Keratinocyte (primary cell): Measurements from ENCODE around the gene NRF1. TPM values are rescaled to one million over a fixed set of nuclear protein-coding genes. Genes with fewer than 3 reads are reported as not detected.

Experiments used
- DNase-seq: peaks from one replicate; pipeline ENCODE4 v3.0.0-alpha.2; 2011; ENCODE audit warnings: low read depth, missing footprints, low spot score
- FAIRE-seq: peaks from 2 replicates; lab custom pipeline; 2011; peaks lifted over from hg19 to GRCh38; lab: Jason Lieb, UNC
- H2AFZ ChIP-seq: 2 replicates; pipeline ENCODE4 v1.6.0; 2012; ENCODE audit warnings: low read length, control low read depth, inconsistent platforms; ENCODE audit not compliant: control insufficient read depth
- H3K27ac ChIP-seq: 2 replicates; pipeline ENCODE4 v1.5.1; 2011; ENCODE audit warnings: low read length; ENCODE audit not compliant: control insufficient read depth, insufficient read depth
- H3K27me3 ChIP-seq: 3 replicates; pipeline ENCODE4 v1.6.0; 2011; ENCODE audit warnings: low read length; ENCODE audit not compliant: control insufficient read depth, insufficient read depth; ENCODE audit errors: extremely low read depth
- H3K36me3 ChIP-seq, 2 experiments: 2 replicates in 1 of 2; 3 replicates in 1 of 2; pipeline ENCODE4 v1.5.1; 2011; ENCODE audit warnings: low read length in 2 of 2, mild to moderate bottlenecking in 1 of 2; ENCODE audit not compliant: control insufficient read depth in 2 of 2, insufficient read depth in 2 of 2; ENCODE audit errors: extremely low read depth in 1 of 2
- H3K4me1 ChIP-seq: 3 replicates; pipeline ENCODE4 v1.5.1; 2011; ENCODE audit warnings: low read length; ENCODE audit not compliant: control insufficient read depth, insufficient read depth; ENCODE audit errors: extremely low read depth
- H3K4me2 ChIP-seq: 3 replicates; pipeline ENCODE4 v1.6.0; 2011; ENCODE audit warnings: low read depth, low read length; ENCODE audit not compliant: control insufficient read depth, insufficient read depth; ENCODE audit errors: extremely low read depth
- H3K4me3 ChIP-seq, 3 experiments: fragments of 200-600 bp in 1 of 3; sonication (generic) in 1 of 3; 2 replicates in 2 of 3; 3 replicates in 1 of 3; pipeline ENCODE4 v1.5.1; 2011 to 2016; ENCODE audit warnings: low read length in 3 of 3, mild to moderate bottlenecking in 3 of 3, control low read depth in 2 of 3, inconsistent platforms in 1 of 3, low read depth in 1 of 3, mixed read lengths in 1 of 3, mixed run types in 1 of 3, moderate library complexity in 1 of 3; ENCODE audit not compliant: control insufficient read depth in 2 of 3, insufficient read depth in 2 of 3; ENCODE audit errors: extremely low read depth in 1 of 3
- H3K79me2 ChIP-seq: 2 replicates; pipeline ENCODE4 v1.6.0; 2012; ENCODE audit warnings: low read length; ENCODE audit not compliant: control insufficient read depth, insufficient read depth
- H3K9ac ChIP-seq: 3 replicates; pipeline ENCODE4 v1.6.0; 2011; ENCODE audit warnings: low read length; ENCODE audit not compliant: control insufficient read depth, insufficient read depth; ENCODE audit errors: extremely low read depth
- H3K9me1 ChIP-seq: 3 replicates; pipeline ENCODE4 v1.6.0; 2011; ENCODE audit warnings: low read length; ENCODE audit not compliant: control insufficient read depth, insufficient read depth; ENCODE audit errors: extremely low read depth
- H3K9me3 ChIP-seq: 2 replicates; pipeline ENCODE4 v1.5.1; 2012; ENCODE audit warnings: low read depth, low read length; ENCODE audit not compliant: control insufficient read depth
- H4K20me1 ChIP-seq: 3 replicates; pipeline ENCODE4 v1.6.0; 2011; ENCODE audit warnings: low read length; ENCODE audit not compliant: control insufficient read depth, insufficient read depth; ENCODE audit errors: extremely low read depth
- EZH2 ChIP-seq: IDR thresholded peaks from one replicate; pipeline ENCODE4 v1.6.1; 2012; ENCODE audit warnings: inconsistent platforms, mild to moderate bottlenecking, low read length, moderate library complexity
- dilution Hi-C: fragments of 300-500 bp; cut with MboI; formaldehyde crosslinking; loops from one replicate; pipeline ENCODE4 v1.7.0; 2020; ENCODE audit warnings: low sequenced_read_pairs; ENCODE audit not compliant: extremely low pct_ligation_motif_present
- polyA plus RNA-seq, 5 experiments: library from polyadenylated mRNA; depleted of rRNA in 3 of 5; stranded (reverse) in 3 of 5; stranded (forward) in 1 of 5; unstranded in 1 of 5; fragments of >200 nt; gene quantifications; 1 replicate in 1 of 5; 2 replicates in 3 of 5; 3 replicates in 1 of 5; pipeline versions ENCODE4 v1.2.1 to v1.2.3, GENCODE V29; 2011 to 2012; ENCODE audit warnings: missing spikeins in 2 of 5, low read depth in 1 of 5, low replicate concordance in 1 of 5
- TF ChIP-seq, protein P1 (sequence below), 3 experiments: IDR thresholded peaks in 1 of 3; conservative IDR thresholded peaks in 1 of 3; optimal IDR thresholded peaks in 1 of 3; 2 replicates in 2 of 3; 3 replicates in 1 of 3; pipeline versions ENCODE3 to v1.5.1; 2011; ENCODE audit warnings: low read length in 3 of 3, mild to moderate bottlenecking in 3 of 3, moderate library complexity in 2 of 3, control low read depth in 1 of 3, inconsistent platforms in 1 of 3; ENCODE audit not compliant: insufficient read depth in 2 of 3; ENCODE audit errors: extremely low read depth in 1 of 3

The NRF1 gene
- polyA plus RNA-seq, 1 donor (not counting 4 experiments of a cell fraction or from before 2014, with no cell fraction given), result 12.6 TPM

DNA sequence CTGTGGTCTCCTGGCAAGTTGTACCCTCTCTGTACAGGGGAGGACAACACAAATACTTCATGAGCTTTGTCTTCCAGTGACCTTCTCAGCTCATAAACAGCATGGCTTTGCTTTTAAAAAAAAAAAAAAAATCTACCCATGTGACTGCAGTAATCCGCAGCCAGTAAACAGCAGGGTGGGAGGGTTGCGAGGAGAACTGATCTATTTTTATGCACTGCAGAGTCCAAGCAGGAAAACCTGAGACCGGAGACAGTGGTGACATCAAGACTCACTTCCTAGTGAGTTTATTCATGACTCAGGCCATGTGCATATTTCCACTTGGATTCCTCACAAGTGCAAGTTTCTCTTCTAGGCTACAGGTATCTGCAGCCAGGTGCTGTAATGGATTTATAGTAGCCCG lies 127.9 kb downstream of the NRF1 start:
- no peaks in the 10 kb centered on the region for H3K9me3 ChIP-seq
- TF ChIP-seq, protein P1, sequence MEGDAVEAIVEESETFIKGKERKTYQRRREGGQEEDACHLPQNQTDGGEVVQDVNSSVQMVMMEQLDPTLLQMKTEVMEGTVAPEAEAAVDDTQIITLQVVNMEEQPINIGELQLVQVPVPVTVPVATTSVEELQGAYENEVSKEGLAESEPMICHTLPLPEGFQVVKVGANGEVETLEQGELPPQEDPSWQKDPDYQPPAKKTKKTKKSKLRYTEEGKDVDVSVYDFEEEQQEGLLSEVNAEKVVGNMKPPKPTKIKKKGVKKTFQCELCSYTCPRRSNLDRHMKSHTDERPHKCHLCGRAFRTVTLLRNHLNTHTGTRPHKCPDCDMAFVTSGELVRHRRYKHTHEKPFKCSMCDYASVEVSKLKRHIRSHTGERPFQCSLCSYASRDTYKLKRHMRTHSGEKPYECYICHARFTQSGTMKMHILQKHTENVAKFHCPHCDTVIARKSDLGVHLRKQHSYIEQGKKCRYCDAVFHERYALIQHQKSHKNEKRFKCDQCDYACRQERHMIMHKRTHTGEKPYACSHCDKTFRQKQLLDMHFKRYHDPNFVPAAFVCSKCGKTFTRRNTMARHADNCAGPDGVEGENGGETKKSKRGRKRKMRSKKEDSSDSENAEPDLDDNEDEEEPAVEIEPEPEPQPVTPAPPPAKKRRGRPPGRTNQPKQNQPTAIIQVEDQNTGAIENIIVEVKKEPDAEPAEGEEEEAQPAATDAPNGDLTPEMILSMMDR (optimal IDR thresholded peaks at IDR 0.05 in 1 of 3, IDR thresholded peaks at IDR 0.05 in 1 of 3, conservative IDR thresholded peaks at IDR 0.05 in 1 of 3; ENCODE audit: extremely low read depth in 1 of 3, insufficient read depth in 2 of 3, low read length in 3 of 3), result no peak
- no peak for TF ChIP-seq EZH2
- H3K4me1 ChIP-seq, result no peaks in the 10 kb centered on the region
- DNase-seq, result no peak
- H2AFZ ChIP-seq, result no peak overlapping the region
- no peaks in the 10 kb centered on the region for H3K9me1 ChIP-seq
- H3K4me2 ChIP-seq, result no peak overlapping the region
- no peak overlapping the region for H3K4me3 ChIP-seq
- no peaks in the 10 kb centered on the region for H4K20me1 ChIP-seq
- no peak overlapping the region for H3K27ac ChIP-seq
- no peaks in the 10 kb centered on the region for H3K79me2 ChIP-seq
- no peak overlapping the region for H3K9ac ChIP-seq
- dilution Hi-C loops, result no loop called here
- H3K27me3 ChIP-seq, result no peaks in the 10 kb centered on the region
- peaks cover 0 to 12% of the 10 kb centered on the region in 2 experiments for H3K36me3 ChIP-seq
- no peak for FAIRE-seq

DNA sequence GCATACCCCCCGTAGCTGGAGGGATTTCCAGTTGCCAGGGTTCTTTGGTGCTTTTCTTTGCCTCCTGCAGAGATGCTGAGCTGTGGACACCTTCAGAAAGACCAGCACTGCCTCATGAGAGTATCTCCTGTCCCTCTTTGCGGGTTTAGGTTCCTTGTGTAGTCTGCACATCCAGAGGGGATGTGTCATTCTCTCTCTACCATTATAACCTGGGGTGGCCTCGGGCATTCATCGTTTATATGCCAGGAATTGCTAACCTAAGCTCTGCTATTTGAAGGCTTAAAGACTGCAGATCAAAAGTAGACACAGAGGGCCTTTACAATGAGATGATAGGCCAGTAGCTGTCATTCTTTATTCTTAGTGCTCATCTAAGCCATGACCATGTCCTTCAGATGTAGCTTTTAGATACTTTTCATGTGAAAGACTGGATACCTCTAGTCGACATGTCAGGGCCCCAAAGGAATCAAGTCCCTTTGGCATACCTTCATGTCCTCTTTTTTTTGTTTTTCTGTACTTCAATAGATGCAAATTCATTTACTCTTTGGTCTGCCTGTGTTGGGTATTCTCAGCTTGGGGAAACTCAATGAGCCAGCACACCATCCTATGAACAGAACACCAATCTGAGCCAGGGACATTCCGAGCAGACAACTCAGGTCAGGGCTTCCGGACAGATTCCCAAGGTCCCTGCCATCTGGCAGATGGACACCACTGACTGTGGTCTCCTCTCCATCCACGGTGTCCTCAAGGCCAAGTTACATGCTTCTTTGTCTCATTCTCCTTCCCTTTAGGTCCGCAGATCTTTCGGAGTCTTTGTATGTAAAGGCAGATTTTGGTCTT lies 129.3 kb downstream of the NRF1 start:
- no peaks in the 10 kb centered on the region for H4K20me1 ChIP-seq
- FAIRE-seq (no peak), DNase-seq (no peak)
- H3K27ac ChIP-seq, result no peak overlapping the region
- peaks cover 0 to 7% of the 10 kb centered on the region in 2 experiments for H3K36me3 ChIP-seq
- no peaks in the 10 kb centered on the region for H3K9me1 ChIP-seq
- H3K9ac ChIP-seq, result no peak overlapping the region
- H3K4me3 ChIP-seq, result no peak overlapping the region
- no peaks in the 10 kb centered on the region for H3K79me2 ChIP-seq
- H3K4me1 ChIP-seq, result no peaks in the 10 kb centered on the region
- H3K27me3 ChIP-seq, result no peaks in the 10 kb centered on the region
- no peak overlapping the region for H3K4me2 ChIP-seq
- H3K9me3 ChIP-seq, result no peaks in the 10 kb centered on the region
- no peak overlapping the region for H2AFZ ChIP-seq
- dilution Hi-C loops, result no loop called here
- no peak for TF ChIP-seq EZH2
- TF ChIP-seq, protein P1 (optimal IDR thresholded peaks at IDR 0.05 in 1 of 3, IDR thresholded peaks at IDR 0.05 in 1 of 3, conservative IDR thresholded peaks at IDR 0.05 in 1 of 3; ENCODE audit: extremely low read depth in 1 of 3, insufficient read depth in 2 of 3, low read length in 3 of 3), result no peak
